Measurements from ENCODE around the gene ERAP2. TPM values are rescaled to one million over a fixed set of nuclear protein-coding genes. Genes with fewer than 3 reads are reported as not detected.
"Not testable (repeated sequence)": the region's sequence is repeated elsewhere in the genome, so short reads cannot be mapped to it uniquely, and the experiment has no call there.

ERAP2 gene
- total RNA-seq, 1 experiment from 2014 or later, result 4.2 TPM

GRCh38 chr5:96928931-96929708 is 52.8 kb downstream of the ERAP2 start:
- no peak overlapping the region for H3K27ac ChIP-seq
- no peaks in the 10 kb centered on the region for H3K9me3 ChIP-seq (replicated peaks)
- H3K27me3 ChIP-seq, result no peaks in the 10 kb centered on the region
- H3K4me1 ChIP-seq, result 0 out of 2 replicates have a peak, but pooled peaks cover 4% of the 10 kb centered on the region
- no peak for DNase-seq
- H3K36me3 ChIP-seq, result no peaks in the 10 kb centered on the region
- H3K4me3 ChIP-seq, result no peak overlapping the region

DNA sequence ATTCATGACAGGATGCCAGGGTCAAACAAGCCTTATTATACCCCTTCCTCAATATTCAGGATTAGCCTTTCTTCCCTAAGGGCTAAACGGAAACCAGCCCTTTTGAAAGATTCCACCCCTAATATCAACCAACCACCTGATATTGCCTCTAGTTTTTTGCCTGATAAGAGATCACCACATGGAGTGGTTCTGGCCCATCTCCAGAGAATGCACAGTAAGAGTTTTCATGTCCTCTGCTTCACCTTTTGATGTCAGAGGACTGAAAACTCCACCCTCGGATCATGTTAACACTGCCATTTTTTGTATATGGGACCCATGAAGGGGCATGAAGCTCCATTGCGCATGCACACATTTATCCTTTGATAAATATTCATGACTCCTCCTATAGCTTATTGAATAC is 53.8 kb downstream of the ERAP2 start:
- Histone ChIP-seq H3K9me3 (replicated peaks) (no peaks in the 10 kb centered on the region), H3K4me1 (0 out of 2 replicates have a peak, but pooled peaks cover 4% of the 10 kb centered on the region), H3K27ac (no peak overlapping the region), H3K4me3 (no peak overlapping the region), H3K27me3 (no peaks in the 10 kb centered on the region), H3K36me3 (no peaks in the 10 kb centered on the region)
- DNase-seq, result no peak

GRCh38 chr5:96930589-96930988 is 54.3 kb downstream of the ERAP2 start:
- H3K36me3 ChIP-seq, result no peaks in the 10 kb centered on the region
- H3K27ac ChIP-seq, result no peak overlapping the region
- H3K9me3 ChIP-seq (replicated peaks), result no peaks in the 10 kb centered on the region
- no peak for DNase-seq
- H3K4me3 ChIP-seq, result no peak overlapping the region
- 0 out of 2 replicates have a peak, but pooled peaks cover 4% of the 10 kb centered on the region for H3K4me1 ChIP-seq
- no peaks in the 10 kb centered on the region for H3K27me3 ChIP-seq

- not testable (repeated sequence) for H3K9me3 ChIP-seq (replicated peaks); H3K27me3 ChIP-seq; H3K36me3 ChIP-seq; DNase-seq; H3K27ac ChIP-seq; H3K4me3 ChIP-seq; H3K4me1 ChIP-seq
These were observed 54.7 kb downstream of the ERAP2 start for GRCh38 chr5:96931037-96931436.

DNA sequence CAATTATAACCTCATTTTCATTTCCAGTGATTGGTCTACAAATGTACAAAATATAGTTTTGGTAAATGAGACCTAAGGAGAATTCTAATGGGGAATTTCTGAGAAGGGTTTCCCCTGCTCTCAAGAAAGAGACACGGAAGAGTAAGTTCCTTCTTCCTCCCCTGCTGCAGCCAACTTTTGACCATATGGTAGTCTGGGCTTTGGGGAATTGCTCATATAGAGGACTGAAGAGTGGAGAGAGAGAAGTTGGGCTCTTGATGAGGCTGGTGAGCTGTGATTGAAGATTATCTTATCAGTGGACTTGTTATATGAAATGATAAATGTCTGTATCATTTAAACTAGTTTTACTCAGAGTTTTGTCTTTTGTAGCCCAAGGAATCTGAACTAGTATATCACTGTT is 55.3 kb downstream of the ERAP2 start:
- Histone ChIP-seq H3K27me3 (no peaks in the 10 kb centered on the region), H3K9me3 (replicated peaks) (no peaks in the 10 kb centered on the region), H3K4me1 (0 out of 2 replicates have a peak, but pooled peaks cover 4% of the 10 kb centered on the region), H3K4me3 (no peak overlapping the region), H3K27ac (no peak overlapping the region), H3K36me3 (no peaks in the 10 kb centered on the region)
- no peak for DNase-seq

DNA sequence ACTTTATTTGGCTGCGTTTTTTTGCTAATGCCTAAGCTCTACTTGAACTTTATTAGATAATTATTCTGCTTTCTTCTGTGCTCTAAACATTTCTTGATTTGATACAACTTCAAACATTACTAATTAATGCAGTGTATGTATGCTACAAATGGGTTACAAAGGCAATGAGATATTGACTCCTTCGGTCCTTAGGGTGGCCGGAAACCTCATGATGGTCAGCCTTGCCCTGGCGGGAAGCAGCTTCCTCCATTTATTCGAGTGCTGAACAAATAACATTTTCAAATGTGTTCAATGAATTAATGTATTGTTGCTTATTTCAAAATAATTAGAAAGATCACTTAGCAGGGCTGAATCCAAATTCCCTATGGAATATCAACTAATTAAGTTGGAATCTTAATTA is 55.7 kb downstream of the ERAP2 start:
- DNase-seq, result no peak
- H3K9me3 ChIP-seq (replicated peaks), result no peaks in the 10 kb centered on the region
- 0 out of 2 replicates have a peak, but pooled peaks cover 4% of the 10 kb centered on the region for H3K4me1 ChIP-seq
- no peak overlapping the region for H3K27ac ChIP-seq
- no peaks in the 10 kb centered on the region for H3K36me3 ChIP-seq
- no peak overlapping the region for H3K4me3 ChIP-seq
- no peaks in the 10 kb centered on the region for H3K27me3 ChIP-seq

- peak overlapping the region; percentile 72 for H3K4me3 ChIP-seq
- peak overlapping the region; percentile 94 for H3K27ac ChIP-seq
- H3K27me3 ChIP-seq, result no peaks in the 10 kb centered on the region
- no peak for DNase-seq
- 0 out of 2 replicates have a peak, but pooled peaks cover 8% of the 10 kb centered on the region for H3K4me1 ChIP-seq
- H3K9me3 ChIP-seq (replicated peaks), result no peaks in the 10 kb centered on the region
- no peaks in the 10 kb centered on the region for H3K36me3 ChIP-seq
These were observed 57.7 kb downstream of the ERAP2 start for GRCh38 chr5:96933764-96934707.

DNA sequence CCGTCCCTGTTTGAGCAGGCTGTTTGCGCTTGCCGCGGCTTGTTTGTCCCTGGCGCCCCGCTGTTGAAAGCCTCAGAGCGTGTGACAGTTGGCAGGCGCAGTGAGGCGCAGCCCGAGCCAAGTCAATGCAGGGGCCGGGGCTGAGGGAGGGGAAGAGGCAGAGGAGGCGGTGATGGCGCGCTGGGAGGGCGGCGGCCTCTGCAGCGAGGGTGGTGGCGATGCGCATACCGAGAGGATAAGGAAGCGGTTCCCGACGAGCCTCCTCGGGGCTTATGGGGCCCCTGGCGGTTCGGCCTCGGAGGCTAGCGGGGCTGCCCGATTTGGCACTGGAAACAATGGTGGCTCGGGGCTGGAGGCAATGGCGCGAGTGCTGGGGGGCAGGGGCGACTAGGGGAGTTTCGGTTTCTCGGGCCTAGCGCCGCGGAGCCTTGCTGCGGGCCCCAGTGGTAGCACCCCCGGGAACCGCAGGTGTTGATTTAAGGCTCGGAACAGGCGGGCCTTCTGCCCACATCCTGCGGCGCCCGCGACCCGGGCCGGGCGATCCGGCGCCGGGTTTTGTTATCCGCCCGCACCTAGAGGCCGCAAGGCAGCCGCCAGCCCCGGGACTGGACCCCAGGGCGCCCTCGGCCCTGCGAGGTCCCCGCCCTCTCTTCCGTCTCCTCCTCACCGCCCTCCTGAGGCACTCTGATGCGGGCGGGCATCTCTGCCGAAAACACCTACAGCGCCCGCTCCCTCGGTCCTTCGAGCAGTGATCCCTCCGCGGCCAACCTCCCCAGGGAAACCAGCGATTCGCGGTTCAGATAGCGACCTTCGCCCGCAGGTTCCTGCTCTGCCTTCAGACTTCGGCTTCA is 58.6 kb downstream of the ERAP2 start:
- Histone ChIP-seq H3K36me3 (no peaks in the 10 kb centered on the region), H3K4me1 (0 out of 2 replicates have a peak, but pooled peaks cover 8% of the 10 kb centered on the region)

DNA sequence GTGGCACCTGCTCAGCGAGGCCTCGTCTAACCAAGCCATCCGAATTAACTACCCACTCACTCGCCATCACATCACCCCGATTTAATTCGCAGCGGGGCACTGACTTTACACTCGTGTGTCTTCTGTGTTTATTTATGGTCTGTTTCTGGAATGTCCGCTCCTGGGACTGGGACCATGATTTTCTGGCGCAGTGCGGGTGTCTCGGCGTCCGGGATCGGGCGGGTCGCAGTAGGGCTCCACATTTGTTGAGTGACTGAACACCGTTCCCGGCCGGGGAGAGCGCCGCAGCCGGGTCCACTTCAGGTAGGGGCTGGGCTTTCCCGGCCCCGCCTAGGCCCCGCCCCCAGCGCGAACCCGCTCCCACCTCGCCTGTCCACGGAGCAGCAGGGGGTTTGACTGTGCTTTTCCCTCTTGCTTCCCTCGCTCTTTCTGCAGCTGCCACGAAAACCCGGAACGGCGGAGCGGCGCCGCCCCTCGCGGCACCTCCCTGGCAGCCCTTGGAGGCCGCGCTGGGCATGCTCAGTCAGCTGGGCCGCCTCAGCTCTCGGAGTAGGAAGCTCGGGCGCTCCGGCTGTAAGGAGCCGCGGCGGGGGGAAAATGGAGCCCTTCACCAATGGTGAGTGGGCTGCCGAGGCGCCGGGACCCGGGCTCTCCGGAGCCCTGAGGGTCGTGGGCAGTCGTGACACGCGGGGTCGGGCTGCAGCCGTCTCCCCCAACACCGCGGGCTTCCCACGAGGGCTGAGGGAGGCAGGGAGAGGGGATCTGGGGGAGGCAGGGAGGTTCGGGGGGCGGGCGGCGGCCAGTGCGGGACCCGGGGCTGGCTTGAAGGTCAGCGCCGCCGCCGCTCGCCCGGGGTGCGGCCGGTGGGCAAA is 59.5 kb downstream of the ERAP2 start, which contains the start of gene LNPEP:
LNPEP (plus strand) TSS at position 522 of the 872 bp plus-strand sequence; CDS start at position 598, 76 bp downstream.
- no peaks in the 10 kb centered on the region for H3K9me3 ChIP-seq (replicated peaks)
- peak within 1 kb of the TSS; percentile 72 for H3K4me3 ChIP-seq
- H3K27ac ChIP-seq, result peak within 1 kb of the TSS; percentile 94
- H3K4me1 ChIP-seq, result 0 out of 2 replicates have a peak, but pooled peaks cover 8% of the 10 kb centered on the region
- no peaks in the 10 kb centered on the region for H3K27me3 ChIP-seq
- peak; percentile 97 for DNase-seq
- H3K36me3 ChIP-seq, result no peaks in the 10 kb centered on the region

More for the DNA sequence above, 58.6 kb downstream of the ERAP2 start:
- peak; percentile 92 to 95 for DNase-seq
- no peaks in the 10 kb centered on the region for H3K27me3 ChIP-seq
- no peaks in the 10 kb centered on the region for H3K9me3 ChIP-seq (replicated peaks)
- peak overlapping the region; percentile 72 for H3K4me3 ChIP-seq
- peak overlapping the region; percentile 94 for H3K27ac ChIP-seq

DNA sequence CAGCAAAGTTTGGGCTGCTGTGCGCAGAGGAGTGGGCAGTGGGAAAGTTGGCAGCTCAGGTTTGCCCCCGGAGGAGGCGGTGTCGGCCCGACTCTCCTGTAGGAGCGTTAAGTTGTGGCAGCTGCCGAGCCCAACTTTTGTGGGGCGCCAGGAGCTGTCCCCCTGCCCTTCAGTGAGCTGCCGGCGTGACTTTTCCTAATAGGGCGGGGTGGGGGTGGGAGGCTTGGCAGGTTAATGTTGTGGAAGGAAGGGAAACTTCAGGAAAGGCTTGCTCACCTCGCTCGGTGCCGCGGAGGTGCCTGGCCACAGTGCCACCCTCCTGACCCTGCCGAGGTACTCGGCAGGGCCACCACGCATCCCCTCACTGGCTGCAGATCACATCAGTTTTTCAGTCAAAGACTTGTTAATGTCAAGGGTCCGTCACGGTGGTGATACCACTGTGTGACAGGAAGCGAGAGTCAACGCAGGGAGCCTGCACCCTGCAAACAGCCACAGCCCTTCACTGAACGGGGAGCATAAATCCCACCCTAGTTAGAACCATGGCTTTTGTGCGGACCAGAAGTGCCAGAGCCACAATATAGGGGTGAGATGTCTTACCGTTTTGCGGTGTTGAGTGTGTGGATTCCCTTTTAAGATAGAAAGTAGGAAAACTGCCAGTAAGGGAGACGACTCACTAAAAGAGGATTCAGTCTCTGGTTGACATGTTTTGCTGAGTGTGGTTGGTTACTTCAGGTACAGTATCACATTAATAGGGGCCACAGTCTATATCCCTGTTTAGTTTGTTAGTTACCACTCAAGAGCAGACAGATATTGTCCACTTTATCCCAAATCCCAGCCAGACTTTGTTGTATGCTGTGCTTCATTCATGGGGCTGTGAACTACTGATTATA is 60.4 kb downstream of the ERAP2 start:
- Histone ChIP-seq H3K27ac (peak overlapping the region; percentile 94), H3K9me3 (replicated peaks) (no peaks in the 10 kb centered on the region), H3K27me3 (no peaks in the 10 kb centered on the region), H3K36me3 (peaks cover 1% of the 10 kb centered on the region; the same call in 1 of the 2 replicates), H3K4me3 (peak overlapping the region; percentile 72), H3K4me1 (0 out of 2 replicates have a peak, but pooled peaks cover 8% of the 10 kb centered on the region)
- DNase-seq, result peak; percentile 55 to 69

- Histone ChIP-seq H3K4me3 (no peak overlapping the region), H3K9me3 (replicated peaks) (no peaks in the 10 kb centered on the region), H3K36me3 (peaks cover 10% of the 10 kb centered on the region; the same call in 1 of the 2 replicates), H3K4me1 (0 out of 2 replicates have a peak, but pooled peaks cover 5% of the 10 kb centered on the region), H3K27ac (no peak overlapping the region), H3K27me3 (no peaks in the 10 kb centered on the region)
- no peak for DNase-seq
These were observed 64.3 kb downstream of the ERAP2 start for GRCh38 chr5:96940586-96940985.

DNA sequence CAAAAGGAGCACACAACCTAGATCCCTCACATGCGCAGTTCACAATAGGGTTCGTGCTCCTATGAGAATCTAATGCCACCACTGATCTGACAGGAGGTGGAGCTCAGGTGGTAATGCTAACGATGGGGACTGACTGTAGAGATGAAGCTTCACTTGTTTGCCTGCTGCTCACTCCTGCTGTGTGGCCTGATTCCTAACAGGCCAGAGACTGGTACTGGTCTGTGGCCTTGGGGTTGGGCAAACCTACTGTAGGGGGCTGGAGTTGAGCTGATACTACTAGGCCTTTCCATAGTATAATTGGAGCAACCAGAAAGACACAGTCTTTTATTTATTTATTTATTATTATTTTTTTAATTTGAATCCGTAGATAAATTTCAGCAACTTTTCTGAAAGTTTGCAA is 64.8 kb downstream of the ERAP2 start:
- no peak for DNase-seq
- Histone ChIP-seq H3K36me3 (peaks cover 10% of the 10 kb centered on the region; the same call in 1 of the 2 replicates), H3K9me3 (replicated peaks) (no peaks in the 10 kb centered on the region), H3K4me1 (0 out of 2 replicates have a peak, but pooled peaks cover 5% of the 10 kb centered on the region), H3K27me3 (no peaks in the 10 kb centered on the region), H3K27ac (no peak overlapping the region), H3K4me3 (no peak overlapping the region)
